ENCODE measurements around the gene BLTP2. TPM values are rescaled to one million over a fixed set of nuclear protein-coding genes. Genes with fewer than 3 reads are reported as not detected.

Gene BLTP2
- total RNA-seq, 4 donors from 2014 or later, result 35.0 to 126 (median 68.5) TPM

DNA sequence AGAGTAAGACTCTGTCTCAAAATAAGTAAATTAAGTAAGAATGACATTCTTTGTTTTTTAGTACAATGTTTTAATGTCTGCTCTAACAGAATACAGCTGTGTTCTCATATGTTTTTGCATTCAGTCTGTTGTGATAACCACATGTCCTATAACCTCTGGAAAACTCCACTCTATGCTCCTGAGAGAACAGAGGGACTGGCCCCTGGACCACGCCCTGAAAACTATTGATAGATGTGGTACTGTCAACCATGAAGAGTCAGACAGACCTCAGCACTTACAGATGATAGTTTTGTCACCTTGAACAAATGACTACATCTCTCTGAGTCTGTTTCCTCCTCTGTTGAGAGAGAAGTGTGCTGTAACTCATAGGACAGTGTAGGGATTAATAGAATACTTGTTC lies 25.0 kb upstream of the BLTP2 start:
- intact Hi-C loops (cut with DNase I; ENCODE audit: low total_unique reads), result no loop called here
- Histone ChIP-seq H3K27me3 (no peaks in the 10 kb centered on the region), H3K4me1 (no peaks in the 10 kb centered on the region), H3K27ac (no peak overlapping the region), H3K4me3 (no peak overlapping the region), H3K36me3 (no peaks in the 10 kb centered on the region), H3K9me3 (no peaks in the 10 kb centered on the region)
- no peak for DNase-seq
- TF ChIP-seq POLR2A (IDR thresholded peaks at IDR 0.05), result no peak
- TF ChIP-seq, protein P1, sequence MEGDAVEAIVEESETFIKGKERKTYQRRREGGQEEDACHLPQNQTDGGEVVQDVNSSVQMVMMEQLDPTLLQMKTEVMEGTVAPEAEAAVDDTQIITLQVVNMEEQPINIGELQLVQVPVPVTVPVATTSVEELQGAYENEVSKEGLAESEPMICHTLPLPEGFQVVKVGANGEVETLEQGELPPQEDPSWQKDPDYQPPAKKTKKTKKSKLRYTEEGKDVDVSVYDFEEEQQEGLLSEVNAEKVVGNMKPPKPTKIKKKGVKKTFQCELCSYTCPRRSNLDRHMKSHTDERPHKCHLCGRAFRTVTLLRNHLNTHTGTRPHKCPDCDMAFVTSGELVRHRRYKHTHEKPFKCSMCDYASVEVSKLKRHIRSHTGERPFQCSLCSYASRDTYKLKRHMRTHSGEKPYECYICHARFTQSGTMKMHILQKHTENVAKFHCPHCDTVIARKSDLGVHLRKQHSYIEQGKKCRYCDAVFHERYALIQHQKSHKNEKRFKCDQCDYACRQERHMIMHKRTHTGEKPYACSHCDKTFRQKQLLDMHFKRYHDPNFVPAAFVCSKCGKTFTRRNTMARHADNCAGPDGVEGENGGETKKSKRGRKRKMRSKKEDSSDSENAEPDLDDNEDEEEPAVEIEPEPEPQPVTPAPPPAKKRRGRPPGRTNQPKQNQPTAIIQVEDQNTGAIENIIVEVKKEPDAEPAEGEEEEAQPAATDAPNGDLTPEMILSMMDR (IDR thresholded peaks at IDR 0.05), result no peak

DNA sequence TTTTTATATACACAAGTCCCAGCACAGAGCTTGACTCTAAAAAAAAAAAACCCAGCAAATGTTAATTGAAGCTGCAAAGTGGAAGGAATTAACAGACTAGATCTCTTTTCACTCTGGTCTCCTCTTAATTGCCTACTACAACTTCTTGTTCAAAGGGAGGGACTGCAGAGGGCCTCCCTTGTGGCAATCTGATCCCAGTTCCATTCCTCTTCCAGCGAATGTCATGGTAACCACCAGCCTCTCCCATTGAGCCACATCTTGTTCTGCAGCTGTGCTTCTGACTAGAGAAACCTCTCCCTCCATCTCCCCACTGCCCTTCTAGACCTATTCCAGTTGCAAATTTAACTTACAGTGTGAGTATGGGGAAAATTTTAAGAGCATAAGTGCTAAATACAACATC lies 22.9 kb upstream of the BLTP2 start:
- TF ChIP-seq, protein P1 (IDR thresholded peaks at IDR 0.05), result no peak
- TF ChIP-seq POLR2A (IDR thresholded peaks at IDR 0.05), result no peak
- no peak overlapping the region for H3K4me3 ChIP-seq
- H3K27me3 ChIP-seq, result no peaks in the 10 kb centered on the region
- peaks cover 0 to 10% of the 10 kb centered on the region in 2 donors for H3K4me1 ChIP-seq
- DNase-seq, result no peak
- intact Hi-C loops (cut with DNase I; ENCODE audit: low total_unique reads), result no loop called here
- H3K9me3 ChIP-seq, result no peaks in the 10 kb centered on the region
- H3K27ac ChIP-seq, result no peak overlapping the region
- no peaks in the 10 kb centered on the region for H3K36me3 ChIP-seq

DNA sequence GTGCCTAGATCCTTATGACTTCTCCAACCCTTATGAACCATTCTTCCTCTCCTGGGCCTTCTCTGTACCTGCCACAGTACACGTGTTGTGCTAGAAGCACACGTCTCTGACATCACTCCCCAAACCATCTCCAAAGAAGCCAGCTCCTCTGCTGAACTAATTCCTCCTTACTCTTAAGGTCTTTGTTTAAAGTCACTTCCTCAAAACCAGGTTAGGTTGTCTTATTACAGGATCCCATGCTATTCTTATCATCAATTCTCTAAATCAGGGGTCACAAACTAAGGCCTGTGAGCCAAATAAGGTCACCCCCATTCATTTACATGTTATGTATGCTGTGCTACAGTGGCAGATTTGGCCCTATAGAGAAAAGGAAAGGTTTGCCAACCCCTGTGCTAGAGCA lies 21.0 kb upstream of the BLTP2 start:
- Histone ChIP-seq H3K4me3 (no peak overlapping the region), H3K9me3 (no peaks in the 10 kb centered on the region), H3K27me3 (no peaks in the 10 kb centered on the region), H3K27ac (no peak overlapping the region), H3K4me1 (peaks cover 0 to 12% of the 10 kb centered on the region in 2 donors), H3K36me3 (no peaks in the 10 kb centered on the region)
- no peak for DNase-seq
- TF ChIP-seq, protein P1 (IDR thresholded peaks at IDR 0.05), result no peak
- TF ChIP-seq POLR2A (IDR thresholded peaks at IDR 0.05), result no peak
- intact Hi-C loops (cut with DNase I; ENCODE audit: low total_unique reads), result no loop called here

GRCh38 chr17:28663723-28664122 lies 18.8 kb upstream of the BLTP2 start:
- no peak for DNase-seq
- Histone ChIP-seq H3K4me1 (peaks cover 0 to 12% of the 10 kb centered on the region in 2 donors), H3K9me3 (no peaks in the 10 kb centered on the region), H3K4me3 (no peak overlapping the region), H3K27me3 (no peaks in the 10 kb centered on the region), H3K36me3 (no peaks in the 10 kb centered on the region), H3K27ac (no peak overlapping the region)
- TF ChIP-seq, protein P1 (IDR thresholded peaks at IDR 0.05), result no peak
- no peak for TF ChIP-seq POLR2A (IDR thresholded peaks at IDR 0.05)
- intact Hi-C loops (cut with DNase I; ENCODE audit: low total_unique reads), result no loop called here

GRCh38 chr17:28662527-28662829 lies 17.5 kb upstream of the BLTP2 start:
- Histone ChIP-seq H3K4me1 (peaks cover 0 to 12% of the 10 kb centered on the region in 2 donors), H3K36me3 (no peaks in the 10 kb centered on the region), H3K27me3 (no peaks in the 10 kb centered on the region), H3K4me3 (peak overlapping the region; percentile 72 to 99), H3K27ac (peak overlapping the region; percentile 96 to 98), H3K9me3 (no peaks in the 10 kb centered on the region)
- DNase-seq, result no peak
- no peak for TF ChIP-seq POLR2A (IDR thresholded peaks at IDR 0.05)
- TF ChIP-seq, protein P1 (IDR thresholded peaks at IDR 0.05), result no peak
- intact Hi-C loops (cut with DNase I; ENCODE audit: low total_unique reads), result no loop called here

Data from uterus (tissue), 4 donors.